ENCODE measurements around the gene LRP1.
A peak's percentile ranks its signal among the peaks of the same experiment; 100 is the strongest.

LRP1 gene

DNA sequence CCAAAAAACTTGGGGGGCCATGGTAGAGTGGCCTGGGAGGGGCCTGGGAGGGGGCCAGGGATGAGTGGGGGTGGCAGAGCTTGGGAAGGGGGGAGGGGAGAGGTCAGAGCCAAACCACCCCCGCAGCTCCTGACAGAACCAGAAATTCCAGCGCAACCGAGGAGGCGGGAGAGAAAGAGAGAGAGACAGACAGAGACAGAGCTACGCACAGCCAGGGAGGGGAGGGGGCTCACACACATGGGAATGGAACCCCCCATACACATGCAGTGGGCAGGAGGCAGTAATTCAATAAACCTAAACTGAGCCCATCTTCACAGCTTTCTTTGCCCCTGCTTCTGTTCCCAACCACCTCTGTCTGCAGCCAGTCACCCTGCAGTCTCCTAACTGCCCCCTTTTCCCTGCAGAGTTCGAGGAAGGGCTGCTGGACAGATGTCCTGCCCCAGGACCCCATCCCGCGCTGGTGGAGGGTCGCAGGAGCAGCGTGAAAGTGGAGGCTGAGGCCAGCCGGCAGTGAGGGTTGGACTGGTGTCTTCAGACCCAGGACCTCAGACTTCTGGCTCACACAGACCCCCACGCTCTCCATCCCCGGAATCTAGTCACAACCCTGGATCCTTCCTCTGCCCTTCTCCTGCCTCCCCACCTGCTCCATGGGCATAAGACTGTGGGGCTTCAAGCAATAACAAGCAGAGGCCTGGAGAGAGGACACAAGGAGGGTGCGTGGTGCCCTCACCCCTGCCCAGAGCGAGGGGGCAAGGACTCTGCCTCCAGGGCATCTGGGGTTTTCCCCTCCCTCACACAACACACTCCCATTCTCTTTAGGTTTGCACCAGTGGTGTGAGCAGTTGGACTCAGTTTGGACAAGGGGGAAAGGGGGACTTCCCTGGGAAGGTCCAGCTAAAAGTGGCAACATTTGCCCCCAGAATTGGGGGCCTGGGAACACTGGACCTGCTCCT lies 33.8 kb upstream of the LRP1 start:
- no peak for DNase-seq (ENCODE audit: low read depth in 2 of 2)

DNA sequence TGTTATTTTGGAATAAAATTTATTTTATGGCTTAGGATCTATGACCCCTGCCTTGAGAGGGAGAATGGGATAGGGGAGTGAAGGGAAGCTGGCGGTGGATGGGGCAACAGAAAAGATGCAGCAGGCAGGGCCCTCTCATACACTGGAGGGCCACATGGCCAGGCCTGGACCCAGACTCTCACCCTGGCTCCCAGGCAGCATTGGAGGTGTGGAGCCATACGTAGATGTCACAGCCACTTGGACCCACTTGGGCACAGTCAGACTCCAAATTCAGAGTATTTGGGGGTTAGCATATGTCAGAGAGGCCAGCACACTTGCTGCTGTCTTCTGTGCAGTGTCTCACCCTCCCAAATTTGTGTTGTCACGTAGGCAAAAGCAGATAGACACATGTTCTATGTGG lies 32.8 kb upstream of the LRP1 start:
- DNase-seq (ENCODE audit: low read depth in 2 of 2): no peak

DNA sequence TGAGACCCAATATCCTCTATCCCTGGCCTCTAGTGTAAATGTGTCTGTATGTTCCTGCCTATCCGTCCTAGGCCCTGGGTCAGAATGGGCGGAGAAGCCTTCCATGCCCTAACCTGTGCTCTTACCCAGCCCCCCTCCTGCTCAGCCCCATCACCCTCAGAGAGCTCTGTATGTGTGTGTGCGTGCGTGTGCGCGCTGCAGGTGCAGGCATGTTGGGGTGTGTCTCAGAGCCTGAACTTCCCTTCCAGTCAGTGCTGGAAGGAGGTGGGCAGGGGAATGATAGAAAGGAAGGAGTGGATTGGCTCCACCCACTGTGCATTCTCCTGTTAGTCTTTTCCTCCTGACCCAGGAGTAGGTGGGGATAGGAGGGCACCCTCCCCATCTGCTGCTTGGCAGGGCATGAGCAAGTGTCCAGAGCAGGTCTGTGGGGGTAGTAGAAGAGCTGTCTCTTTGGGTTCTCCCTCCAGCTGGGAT lies 32.1 kb upstream of the LRP1 start:
- no peak for DNase-seq (ENCODE audit: low read depth in 2 of 2)

DNA sequence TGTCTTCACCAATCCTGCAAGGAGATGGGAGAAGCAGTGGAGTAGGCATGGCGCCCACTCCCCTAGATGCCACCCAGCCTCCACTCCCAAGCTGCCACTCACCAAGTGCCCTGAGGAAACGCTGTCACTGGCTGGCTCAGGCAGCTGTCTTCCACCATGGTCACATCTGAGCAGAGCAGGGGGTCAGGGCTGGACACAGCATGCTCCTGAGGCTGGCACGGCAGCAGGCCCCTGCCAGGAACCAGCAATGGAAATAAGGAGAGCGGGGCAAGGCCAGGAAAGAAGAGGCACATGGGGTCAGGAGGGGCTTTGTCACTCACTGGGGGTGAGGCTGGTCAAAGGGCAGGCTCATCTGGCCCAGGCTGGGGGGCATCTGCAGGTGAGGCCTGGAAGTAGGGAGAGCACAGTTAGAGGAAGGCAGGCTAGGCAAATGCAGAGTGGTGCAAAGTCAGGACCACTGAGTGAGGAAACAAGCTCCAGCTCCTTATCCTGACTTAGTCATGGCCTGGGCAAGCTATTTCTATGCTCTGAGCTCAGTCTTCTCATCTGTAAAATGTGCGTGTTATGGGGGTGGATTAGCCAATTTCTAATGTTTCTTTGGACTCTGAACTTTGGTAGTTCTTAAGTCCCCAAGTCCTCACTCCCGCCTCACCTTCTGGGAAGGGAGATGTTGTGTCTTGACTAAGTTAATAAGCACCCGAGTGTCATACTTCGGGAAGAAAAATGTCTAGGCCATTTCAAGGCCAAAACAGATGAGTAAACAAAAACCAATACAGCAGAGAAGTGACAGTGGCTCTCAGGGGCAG lies 31.3 kb upstream of the LRP1 start:
- no peak for DNase-seq (ENCODE audit: low read depth in 2 of 2)

DNA sequence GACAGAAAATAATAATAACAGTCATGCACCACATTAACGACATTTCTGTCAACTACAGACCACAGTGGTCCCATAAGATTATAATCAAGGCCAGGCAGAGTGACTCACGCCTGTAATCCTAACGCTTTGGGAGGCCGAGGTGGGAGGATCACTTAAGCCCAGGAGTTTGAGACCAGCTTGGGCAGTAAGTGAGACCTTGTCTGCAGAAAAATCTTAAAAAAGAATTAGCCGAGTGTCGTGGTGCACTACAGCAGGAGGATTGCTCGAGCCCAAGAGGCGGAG lies 30.8 kb upstream of the LRP1 start:
- DNase-seq (ENCODE audit: low read depth in 2 of 2): no peak

DNA sequence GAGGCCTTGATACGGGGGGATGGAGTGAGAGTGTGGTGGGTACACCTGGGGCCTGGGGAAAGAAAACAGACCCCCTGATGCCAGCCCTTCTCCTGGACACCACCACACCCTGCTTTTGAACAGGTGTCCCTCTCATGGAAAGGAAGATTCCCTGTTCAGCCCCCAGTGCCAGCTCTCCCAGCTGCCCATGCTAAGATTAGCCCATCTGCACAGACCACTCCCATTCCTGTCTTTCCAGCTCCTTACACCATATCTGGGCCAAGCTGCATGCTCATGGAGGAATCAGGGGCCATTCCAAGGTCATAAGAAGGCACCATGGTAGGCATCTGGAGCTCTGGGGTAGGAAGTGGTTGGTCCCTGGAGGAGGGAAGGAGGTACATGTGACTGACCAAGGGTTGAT lies 29.7 kb upstream of the LRP1 start:
- DNase-seq (ENCODE audit: low read depth in 2 of 2): no peak

DNA sequence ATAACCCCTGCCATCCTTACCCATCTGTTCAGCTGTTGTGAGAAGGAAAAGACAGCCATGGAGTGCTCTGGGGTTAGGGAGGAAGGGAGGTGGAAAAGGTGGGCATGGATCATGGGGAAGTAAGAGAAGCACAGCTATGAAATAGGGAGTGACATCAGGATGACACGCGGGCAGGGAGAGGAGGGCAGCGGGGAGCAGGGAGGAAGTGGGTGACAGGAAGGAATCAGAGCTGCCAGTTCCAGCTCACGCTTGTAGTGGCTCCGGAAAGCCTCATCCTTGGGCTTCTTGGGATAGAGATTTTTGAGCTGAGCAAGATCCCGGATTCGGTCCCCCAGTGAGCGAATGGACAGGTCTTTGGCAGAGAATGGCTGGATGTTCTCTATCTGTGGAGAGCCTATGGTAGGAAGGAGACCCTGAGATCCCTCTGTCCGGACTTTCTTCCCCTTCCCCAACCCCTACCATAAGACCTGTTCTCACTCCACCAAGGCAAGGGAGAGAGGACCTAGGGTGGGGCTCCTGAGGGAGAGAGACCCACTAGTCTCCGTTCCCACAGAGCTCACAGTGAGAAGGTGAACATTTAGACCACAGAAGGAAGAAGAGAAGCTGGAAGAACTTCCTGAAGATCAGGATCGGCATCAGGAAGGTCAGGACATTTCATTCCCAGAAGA lies 29.1 kb upstream of the LRP1 start:
- DNase-seq (ENCODE audit: low read depth in 2 of 2): no peak

DNA sequence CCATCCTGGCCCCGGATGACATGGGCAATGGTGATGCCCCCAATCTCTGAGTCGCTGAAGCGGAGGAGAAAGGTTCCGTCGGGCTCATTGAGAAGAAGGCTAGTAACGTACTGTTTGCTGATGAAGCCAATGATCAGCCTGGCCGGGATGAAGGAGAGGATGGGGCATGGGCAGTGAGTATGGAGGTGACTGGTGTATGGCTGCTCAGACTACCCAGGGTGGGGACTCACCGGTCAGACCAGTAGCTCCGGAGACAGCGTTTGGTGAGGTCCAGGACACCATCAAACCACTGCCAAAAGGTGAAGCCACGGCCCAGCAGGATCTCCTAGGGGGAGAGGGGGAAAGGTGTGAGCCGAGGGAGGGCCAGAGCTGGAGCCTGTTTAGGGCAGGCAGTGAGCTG lies 28.5 kb upstream of the LRP1 start:
- DNase-seq (ENCODE audit: low read depth in 2 of 2): no peak

DNA sequence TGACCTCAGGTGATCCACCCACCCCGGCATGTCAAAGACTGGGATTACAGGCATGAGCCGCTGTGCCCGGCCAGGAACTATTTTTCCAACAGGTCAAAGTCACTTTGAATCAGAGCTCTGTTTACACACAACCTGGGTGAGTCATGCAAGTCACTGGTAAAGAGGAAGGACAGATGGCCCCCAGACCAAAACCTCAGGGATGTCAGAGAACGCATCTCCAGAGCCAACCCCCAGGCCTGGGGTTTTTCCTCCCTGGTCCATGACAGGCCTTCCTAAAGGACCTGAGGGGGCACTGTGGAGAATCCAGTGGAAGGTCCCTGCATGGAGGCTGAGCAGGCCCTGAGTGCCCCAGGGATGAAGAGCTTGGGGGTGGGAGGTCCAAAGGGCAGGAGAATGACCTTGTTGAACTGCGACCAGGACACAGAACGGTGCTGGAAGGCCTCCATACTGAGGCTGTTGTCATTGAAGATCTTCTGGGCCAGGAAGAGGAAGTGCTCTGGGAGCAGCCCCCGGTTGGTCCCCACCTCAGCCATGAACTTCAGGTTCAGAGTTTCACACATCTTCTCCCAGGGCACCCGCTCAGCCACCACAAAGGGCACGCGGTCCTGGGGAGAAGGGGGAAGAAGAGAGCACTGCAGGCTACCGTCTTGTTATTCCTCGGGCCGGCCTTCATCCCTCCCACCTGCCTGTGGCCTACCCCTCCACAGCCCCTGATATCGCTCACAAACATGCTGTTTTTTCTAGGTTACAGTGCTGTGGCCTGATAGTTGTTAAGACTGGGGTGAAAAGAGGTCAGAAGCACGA lies 26.2 kb upstream of the LRP1 start:
- DNase-seq (ENCODE audit: low read depth in 2 of 2): no peak

DNA sequence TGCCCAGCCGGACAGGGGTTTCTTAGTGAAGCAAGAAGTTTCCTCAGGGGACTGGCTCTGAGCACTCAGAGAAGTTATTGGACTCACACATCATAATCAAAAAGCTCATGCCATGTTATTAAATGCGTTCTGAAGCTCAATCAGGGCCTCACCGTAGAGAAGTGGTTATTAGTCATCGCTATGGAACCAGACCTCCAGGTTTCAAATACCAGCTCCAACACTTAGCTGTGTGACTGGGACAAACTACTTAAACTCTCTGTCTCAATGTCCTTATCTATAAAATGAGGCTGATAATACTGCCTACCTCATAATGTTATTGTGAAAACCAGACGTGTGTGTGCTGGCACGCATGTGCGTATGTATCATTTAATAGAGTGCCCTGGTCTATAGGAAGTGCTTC lies 24.4 kb upstream of the LRP1 start:
- DNase-seq (ENCODE audit: low read depth in 2 of 2): no peak

DNA sequence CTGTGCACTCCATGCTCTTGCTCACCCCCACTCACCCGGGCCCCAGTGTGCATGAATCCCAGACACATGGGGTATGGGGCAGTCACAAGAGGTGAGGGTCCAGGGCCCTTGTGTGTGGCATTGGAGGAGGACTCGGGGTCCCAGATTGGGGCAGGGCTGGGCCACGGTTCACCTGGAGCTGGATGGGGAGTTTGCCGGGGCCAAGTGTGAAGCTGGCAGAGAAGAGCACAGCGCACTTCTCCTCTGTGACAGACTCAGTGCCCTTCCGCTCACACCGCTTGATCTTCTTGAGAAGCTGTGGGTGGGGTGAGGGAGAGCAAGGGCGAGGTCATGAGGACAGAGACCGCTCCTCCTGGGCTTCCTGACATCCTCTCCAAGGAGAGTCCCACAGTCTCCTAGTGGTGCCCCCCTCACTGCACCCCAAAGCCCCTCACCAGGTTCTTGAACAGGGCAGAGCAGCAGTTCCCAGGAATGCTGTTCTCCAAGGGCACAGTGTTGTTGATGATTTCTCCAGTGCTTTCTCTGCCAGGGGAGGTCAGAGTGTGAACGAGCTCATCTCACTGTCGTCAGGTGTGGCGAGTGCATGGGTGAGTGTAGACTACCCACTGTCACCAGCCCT lies 23.9 kb upstream of the LRP1 start:
- DNase-seq (ENCODE audit: low read depth in 2 of 2): no peak

DNA sequence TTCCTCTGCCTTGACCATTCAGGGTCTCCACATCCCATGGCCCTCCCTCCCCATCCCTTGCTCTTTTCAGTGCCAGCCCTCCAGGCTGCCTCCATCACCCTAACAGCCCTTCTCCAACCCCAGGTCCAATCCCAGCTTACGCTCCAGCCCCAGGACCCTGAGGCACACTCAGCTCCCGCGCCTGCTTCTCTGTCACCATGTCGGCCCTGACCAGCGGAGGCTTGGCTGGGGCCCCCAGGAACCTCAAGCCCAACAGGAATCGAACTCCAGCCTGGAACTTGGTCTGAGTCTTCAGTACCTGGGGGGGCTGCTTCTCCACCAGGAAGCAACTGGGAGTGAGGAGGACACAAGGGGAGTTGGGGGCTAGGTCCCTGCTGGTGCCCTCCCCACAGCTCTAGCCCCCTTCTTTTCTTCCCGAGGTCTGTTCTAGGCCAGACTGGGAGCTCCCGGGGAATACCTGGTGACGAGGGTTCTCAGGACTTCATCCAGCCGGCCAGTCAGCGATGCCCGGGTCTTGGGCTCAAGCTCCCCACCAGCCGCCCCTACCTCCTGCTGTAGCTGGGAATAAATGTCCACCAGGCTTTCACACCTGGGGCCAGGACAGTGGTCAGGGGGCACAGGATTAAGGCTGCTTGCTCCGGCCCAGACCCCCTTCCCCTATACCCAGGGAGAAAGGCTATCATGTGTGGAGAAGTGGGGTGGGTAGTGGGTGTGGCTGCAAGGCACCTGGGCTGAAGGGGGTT lies 23.1 kb upstream of the LRP1 start:
- no peak for DNase-seq (ENCODE audit: low read depth in 2 of 2)

DNA sequence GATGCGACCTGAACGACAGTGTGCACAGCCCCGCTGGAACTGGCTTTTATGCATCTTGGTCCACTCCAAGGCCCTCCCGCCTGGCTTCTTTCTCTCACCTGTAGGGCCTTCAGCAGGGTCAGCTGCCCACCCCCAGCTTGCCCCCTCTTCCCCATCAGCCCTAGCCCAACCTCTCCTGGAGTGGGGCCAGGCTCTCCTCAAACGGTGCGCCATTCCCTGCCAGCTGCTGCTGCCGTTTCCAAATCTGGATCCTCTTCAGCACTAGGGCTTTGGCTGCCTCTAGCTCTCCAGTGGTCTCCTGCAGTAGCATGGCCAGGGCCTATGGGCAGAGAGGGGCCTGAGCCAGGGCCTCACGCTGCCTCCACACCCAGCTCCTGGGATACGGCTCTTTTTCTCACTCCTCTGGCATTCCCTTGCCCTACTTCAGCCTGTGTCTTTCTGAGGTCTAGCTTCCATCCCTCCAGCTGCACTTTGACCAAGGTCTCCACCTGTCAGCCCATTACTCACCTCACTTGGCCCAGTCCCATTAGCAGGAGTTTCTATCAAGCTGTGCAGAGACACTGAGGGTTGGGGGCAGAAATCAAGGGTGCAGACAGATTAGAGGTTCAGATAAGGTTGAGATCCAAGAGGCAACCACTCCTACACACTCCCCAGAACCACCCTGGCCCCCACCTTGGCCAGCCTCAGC lies 22.1 kb upstream of the LRP1 start:
- no peak for DNase-seq (ENCODE audit: low read depth in 2 of 2)

DNA sequence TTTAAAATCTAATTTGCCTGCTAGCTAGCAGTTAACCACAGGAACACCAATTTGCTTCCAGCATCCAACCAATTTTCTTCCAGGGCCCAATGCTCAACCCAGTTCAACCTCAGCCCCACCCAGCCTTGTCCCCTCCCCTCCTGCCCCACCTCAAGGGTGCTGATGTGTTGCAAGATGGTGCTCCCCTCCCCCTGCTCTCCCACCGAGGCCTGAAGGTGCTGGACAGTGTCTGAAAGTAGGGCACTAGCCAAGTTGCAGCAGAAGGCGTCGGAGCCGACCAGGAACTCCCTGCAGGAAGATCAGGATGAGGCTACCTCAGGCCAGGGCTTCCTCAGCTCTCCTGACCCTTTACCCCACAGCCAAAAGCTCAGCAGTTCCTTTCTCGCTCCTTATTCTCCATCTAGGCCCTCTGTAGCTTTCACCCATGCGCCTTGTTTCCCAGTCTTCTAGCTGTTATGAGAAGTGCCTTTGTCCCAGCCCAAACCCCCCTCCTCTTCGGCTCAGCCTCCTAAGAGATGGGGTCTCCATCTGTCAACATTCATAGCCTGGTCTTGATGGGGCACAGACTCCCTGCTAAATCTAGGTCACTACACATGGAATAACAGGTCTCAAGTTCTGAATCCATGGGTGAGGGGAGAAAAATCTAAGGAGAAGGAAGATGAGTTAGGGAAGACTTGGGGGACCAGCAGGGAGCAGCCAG lies 20.7 kb upstream of the LRP1 start:
- no peak for DNase-seq (ENCODE audit: low read depth in 2 of 2)

DNA sequence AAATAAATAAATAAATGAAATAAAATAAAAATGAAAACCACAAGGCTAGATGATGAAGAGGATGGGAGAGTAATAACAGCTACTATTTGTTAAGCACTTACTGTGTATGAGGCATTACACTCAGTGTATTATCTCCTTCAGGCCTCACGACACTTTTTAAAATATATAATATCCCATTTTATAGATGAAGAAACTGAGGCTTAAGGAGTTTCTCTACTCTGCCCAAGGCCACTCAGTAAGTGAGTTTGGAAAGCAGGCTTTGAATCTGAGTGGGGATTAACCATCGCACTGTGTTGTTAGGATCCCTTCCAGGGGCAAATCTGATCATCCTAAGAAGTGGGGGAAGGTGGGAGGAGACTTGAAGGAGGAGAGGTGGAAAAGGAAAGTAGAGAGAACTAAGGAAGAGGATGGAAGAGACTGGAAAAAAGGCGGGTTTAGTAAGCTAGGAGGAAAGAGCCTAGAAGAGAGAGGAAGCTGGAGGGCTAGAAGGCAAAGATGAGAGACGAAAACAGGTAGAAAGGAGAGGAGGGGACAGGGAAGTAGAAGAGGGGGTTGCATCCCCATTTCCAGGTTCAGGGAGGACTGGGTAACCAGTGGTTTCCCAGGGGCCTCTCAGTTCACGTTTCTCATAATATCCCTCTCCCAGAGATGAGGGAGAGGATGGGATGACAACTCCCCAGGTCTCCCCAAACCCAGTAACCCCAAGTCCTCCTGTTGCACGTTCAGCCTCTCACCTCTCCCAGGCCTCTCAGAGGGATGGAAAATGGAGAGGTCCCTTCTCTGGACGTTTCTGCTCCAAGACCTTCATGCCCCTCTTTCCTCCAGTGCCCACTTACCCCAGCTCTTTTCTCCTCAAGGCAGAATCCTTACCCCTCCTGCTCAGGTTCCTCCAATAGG lies 18.8 kb upstream of the LRP1 start:
- no peak for DNase-seq (ENCODE audit: low read depth in 2 of 2)

DNA sequence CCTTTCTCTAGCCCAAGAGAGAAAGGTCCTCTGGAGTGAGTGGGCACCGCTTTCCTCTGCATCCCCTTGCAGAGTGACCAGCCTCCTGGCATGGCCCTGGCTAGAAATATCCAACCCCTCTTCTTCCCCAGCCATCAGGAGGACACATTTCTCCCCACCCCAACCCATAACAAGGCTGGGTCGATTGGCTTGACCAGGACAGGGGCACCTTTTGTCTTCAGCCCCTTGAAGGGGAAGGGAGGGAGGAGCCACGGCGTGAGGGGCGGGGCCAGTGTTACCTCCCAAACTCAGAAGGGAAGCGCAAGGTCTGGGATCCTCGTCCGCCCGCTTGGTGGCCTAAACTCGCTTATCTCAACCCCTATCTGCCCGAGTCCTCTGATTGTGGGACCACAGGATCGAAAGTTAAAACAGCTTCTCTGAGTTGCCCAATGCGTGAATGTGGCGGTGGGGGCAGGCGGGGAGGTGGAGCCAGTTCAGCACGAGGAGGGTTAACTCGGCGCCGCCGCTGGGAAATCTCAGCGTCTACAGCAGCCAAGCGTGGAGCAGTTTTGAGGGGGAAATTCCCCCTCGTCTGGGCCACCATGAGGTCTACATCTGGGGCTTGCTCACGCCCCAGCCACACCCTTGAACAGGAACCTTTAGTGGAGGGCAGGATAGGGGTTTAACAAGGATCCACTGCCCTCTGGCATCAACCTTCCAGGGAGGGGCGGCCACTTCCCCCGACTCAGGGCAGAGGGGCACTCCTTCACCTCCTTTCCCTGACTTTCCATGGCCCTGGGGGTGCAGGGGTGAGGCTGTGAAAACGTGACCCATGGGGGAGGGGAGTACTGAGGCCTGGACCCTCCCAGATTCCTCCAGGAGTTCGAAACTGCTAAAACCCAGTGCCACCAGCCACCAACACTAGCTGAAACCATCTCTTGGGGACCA lies 17.9 kb upstream of the LRP1 start:
- DNase-seq (ENCODE audit: low read depth in 2 of 2): peak; percentile 55 to 76
